Gastrocnemius medialis (tissue), 4 donors: ENCODE data around the gene KRTAP22-1. TPM values are rescaled to one million over a fixed set of nuclear protein-coding genes. Genes with fewer than 3 reads are reported as not detected.

Source experiments
- ATAC-seq, 2 donors: fragments of 150-250 bp; one replicate each; pipeline ENCODE4 v1.9.1; 2016
- DNase-seq, 2 donors: peaks; one replicate each; pipeline ENCODE4 v3.0.0-alpha.2; 2019
- H3K27ac ChIP-seq, 4 donors: fragments of 200-600 bp; sonication (generic); 1 replicate in 1 of 4; 2 replicates in 3 of 4; pipeline ENCODE4 v1.5.1; 2016 to 2018; ENCODE audit warnings: mild to moderate bottlenecking in 2 of 4, moderate library complexity in 1 of 4
- H3K27me3 ChIP-seq, 3 donors: fragments of 200-600 bp; sonication (generic) in 2 of 3; 1 replicate in 1 of 3; 2 replicates in 2 of 3; pipeline versions ENCODE4 v1.5.1 to v1.6.0; 2016 to 2019; ENCODE audit warnings: mild to moderate bottlenecking in 1 of 3, moderate library complexity in 1 of 3
- H3K36me3 ChIP-seq, 2 donors: fragments of 200-600 bp; sonication (generic) in 1 of 2; one replicate each; pipeline ENCODE4 v1.5.1; 2017 to 2018
- H3K4me1 ChIP-seq, 2 donors: fragments of 200-600 bp; sonication (generic) in 1 of 2; one replicate each; pipeline ENCODE4 v1.5.1; 2016 to 2017; ENCODE audit warnings: mild to moderate bottlenecking in 2 of 2
- H3K4me3 ChIP-seq, 4 donors: fragments of 200-600 bp; sonication (generic) in 3 of 4; 1 replicate in 1 of 4; 2 replicates in 3 of 4; pipeline ENCODE4 v1.5.1; 2016 to 2019; ENCODE audit warnings: mild to moderate bottlenecking in 2 of 4
- H3K9me3 ChIP-seq, 3 donors: fragments of 200-600 bp; sonication (generic) in 2 of 3; 1 replicate in 1 of 3; 2 replicates in 2 of 3; pipeline ENCODE4 v1.5.1; 2016 to 2019
- CTCF ChIP-seq, 5 experiments: fragments of 450-650 bp in 3 of 5; fragments of 200-600 bp in 2 of 5; sonication (generic) in 2 of 5; IDR thresholded peaks in 4 of 5; conservative IDR thresholded peaks in 1 of 5; 1 replicate in 4 of 5; 2 replicates in 1 of 5; pipeline ENCODE4 v1.5.1; 2016 to 2019; ENCODE audit warnings: antibody characterized with exemption in 5 of 5, mild to moderate bottlenecking in 3 of 5, moderate library complexity in 3 of 5
- POLR2A ChIP-seq, 2 donors: fragments of 450-650 bp; IDR thresholded peaks; one replicate each; pipeline ENCODE4 v1.6.1; 2017; ENCODE audit warnings: antibody characterized with exemption in 2 of 2, mild to moderate bottlenecking in 2 of 2, moderate library complexity in 2 of 2
- in situ Hi-C, 4 donors: fragments of 200-750 bp; cut with MboI; loops; one replicate each; pipeline versions ENCODE4 v1.15.0 to v1.8.0; 2017; ENCODE audit warnings: low sequenced_read_pairs in 4 of 4
- intact Hi-C: fragments of 100-400 bp; cut with DNase I; formaldehyde crosslinking; loops from one replicate; pipeline ENCODE4 v1.15.1; 2023; ENCODE audit warnings: low total_unique reads
- total RNA-seq, 4 donors: library from RNA; depleted of rRNA; stranded (reverse); fragments of >200 nt; gene quantifications; one replicate each; pipeline versions ENCODE4 v1.1.0 to v1.2.3, GENCODE V29; 2016

The KRTAP22-1 gene
- not detected for total RNA-seq

DNA sequence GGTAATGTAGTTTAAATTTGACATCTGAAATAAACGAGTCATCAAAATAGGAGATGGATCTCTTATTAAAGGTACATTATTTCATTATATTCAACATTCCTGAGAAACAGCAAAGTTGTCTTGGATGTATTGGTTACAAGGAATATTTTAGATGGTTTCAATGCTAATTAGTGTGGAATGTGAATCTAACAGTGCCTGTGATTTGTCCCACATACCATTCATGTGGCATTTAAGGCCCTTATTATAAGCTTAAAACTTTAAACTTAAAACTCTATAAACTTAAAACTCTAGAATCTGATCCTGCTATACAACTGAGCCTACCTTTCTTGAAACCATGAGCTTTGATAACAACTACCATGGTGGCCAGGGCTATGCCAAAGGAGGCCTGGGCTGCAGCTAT, at the start of gene KRTAP22-1:
Gene KRTAP22-1, plus strand, starts transcription at position 301 of the 400 bp plus-strand sequence.
- intact Hi-C loops = no loop called here
- H3K27me3 ChIP-seq = no peaks in the 10 kb centered on the region

DNA sequence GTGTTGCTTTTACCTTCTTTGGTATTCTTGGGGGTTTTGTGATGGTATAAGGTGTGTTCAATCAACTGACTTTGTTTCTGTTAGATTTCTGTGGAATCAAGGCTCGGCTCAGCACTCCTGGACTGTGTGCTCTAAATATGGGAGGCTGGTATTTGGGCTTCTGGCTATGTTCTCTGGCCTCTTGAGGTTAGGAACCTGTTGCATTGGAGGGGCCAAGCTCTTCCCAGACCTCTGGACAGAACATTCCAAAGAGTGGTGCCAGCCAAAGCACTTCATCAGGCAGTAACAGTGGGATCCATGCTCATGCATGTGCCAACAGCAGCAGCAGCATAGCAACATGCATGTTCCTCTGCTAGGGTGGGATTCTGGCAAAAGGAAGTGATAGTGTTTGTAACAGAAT, 48.1 kb upstream of the KRTAP22-1 start:
- in situ Hi-C loops = no loop called here

More for the DNA sequence above, at the start of gene KRTAP22-1:
- Histone ChIP-seq H3K27ac (no peak within 1 kb of the TSS), H3K4me3 (no peak within 1 kb of the TSS), H3K4me1 (no peaks in the 10 kb centered on the region), H3K9me3 (no peaks in the 10 kb centered on the region), H3K36me3 (no peaks in the 10 kb centered on the region)
- ATAC-seq (no peak), DNase-seq (no peak)
- in situ Hi-C loops = no loop called here
- TF ChIP-seq CTCF (IDR thresholded peaks at IDR 0.05 in 4 of 5, conservative IDR thresholded peaks at IDR 0.05 in 1 of 5) = no peak
- TF ChIP-seq POLR2A (IDR thresholded peaks at IDR 0.05) = no peak

GRCh38 chr21:30555095-30555494, 45.8 kb upstream of the KRTAP22-1 start:
- Histone ChIP-seq H3K27me3 (no peaks in the 10 kb centered on the region), H3K9me3 (no peaks in the 10 kb centered on the region), H3K36me3 (no peaks in the 10 kb centered on the region), H3K4me1 (no peaks in the 10 kb centered on the region), H3K4me3 (no peak overlapping the region), H3K27ac (no peak overlapping the region)
- ATAC-seq (no peak), DNase-seq (no peak)
- TF ChIP-seq CTCF (IDR thresholded peaks at IDR 0.05 in 4 of 5, conservative IDR thresholded peaks at IDR 0.05 in 1 of 5) (no peak), POLR2A (IDR thresholded peaks at IDR 0.05) (no peak)
- in situ Hi-C loops (no loop called here), intact Hi-C loops (no loop called here)

More for the DNA sequence above, 48.1 kb upstream of the KRTAP22-1 start:
- TF ChIP-seq POLR2A (IDR thresholded peaks at IDR 0.05) = no peak
- no peak for TF ChIP-seq CTCF (IDR thresholded peaks at IDR 0.05 in 4 of 5, conservative IDR thresholded peaks at IDR 0.05 in 1 of 5)
- no peaks in the 10 kb centered on the region for H3K27me3 ChIP-seq
- H3K9me3 ChIP-seq = no peaks in the 10 kb centered on the region
- H3K4me3 ChIP-seq = no peak overlapping the region
- intact Hi-C loops = no loop called here
- no peak for ATAC-seq
- H3K36me3 ChIP-seq = no peaks in the 10 kb centered on the region
- H3K27ac ChIP-seq = no peak overlapping the region
- no peak for DNase-seq
- no peaks in the 10 kb centered on the region for H3K4me1 ChIP-seq

DNA sequence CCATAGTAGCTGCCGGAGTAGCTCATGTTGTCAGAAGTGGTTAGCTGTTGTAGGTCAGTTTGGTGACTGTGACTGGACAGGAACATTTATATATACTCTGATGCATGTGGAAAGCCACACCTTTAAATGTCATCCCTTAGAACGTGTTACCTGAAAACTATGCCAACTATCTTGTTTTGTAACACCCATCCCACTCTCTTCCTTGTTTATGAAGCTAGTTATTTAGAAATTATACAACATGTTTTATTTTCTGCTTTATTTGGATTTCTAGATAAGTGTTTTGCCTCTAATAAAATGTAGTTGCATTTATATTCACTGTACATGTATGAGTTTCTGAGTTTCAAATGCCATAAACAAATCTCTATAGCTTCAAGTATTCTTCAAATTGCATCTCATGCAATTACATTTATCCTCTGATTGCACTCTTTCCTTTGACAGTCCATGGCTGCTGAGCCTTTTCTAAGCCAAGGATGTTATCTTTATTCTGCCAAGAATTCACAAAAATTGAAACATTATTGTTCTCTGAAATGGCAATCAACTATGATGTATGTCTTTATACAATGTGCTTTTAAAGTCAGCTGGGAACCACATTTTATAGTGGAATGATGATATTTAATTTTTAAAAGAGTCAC, 39.5 kb upstream of the KRTAP22-1 start, which contains the start of gene KRTAP19-7:
Gene KRTAP19-7, minus strand, starts transcription at position 51 of the 632 bp plus-strand sequence. Its CDS starts 25 bp downstream, at position 26.
- Histone ChIP-seq H3K4me1 (no peaks in the 10 kb centered on the region), H3K27me3 (no peaks in the 10 kb centered on the region), H3K9me3 (no peaks in the 10 kb centered on the region), H3K36me3 (no peaks in the 10 kb centered on the region), H3K27ac (no peak within 1 kb of the TSS), H3K4me3 (no peak within 1 kb of the TSS)
- no peak for ATAC-seq
- in situ Hi-C loops (no loop called here), intact Hi-C loops (no loop called here)
- DNase-seq = no peak
- TF ChIP-seq POLR2A (IDR thresholded peaks at IDR 0.05) = no peak
- TF ChIP-seq CTCF (IDR thresholded peaks at IDR 0.05 in 4 of 5, conservative IDR thresholded peaks at IDR 0.05 in 1 of 5) = no peak

DNA sequence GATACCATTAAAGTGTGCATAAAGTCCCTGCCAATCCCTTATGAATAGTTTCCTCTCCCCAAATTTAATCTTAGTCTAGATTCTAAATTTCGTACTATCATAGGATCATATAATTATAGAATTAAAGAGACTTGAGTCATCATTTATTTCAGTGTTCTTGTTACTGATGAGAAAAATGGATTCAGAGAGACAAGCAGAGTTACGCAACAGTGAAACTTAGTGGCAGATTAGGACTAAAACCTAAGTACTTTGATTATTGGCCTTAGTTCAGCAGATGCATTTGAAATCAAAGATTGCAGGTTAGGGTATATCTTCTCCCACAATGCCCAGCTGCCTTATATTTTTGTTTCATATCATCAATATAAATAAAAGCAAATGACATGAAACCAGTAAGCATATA, 38.9 kb upstream of the KRTAP22-1 start:
- intact Hi-C loops = no loop called here

More for the DNA sequence above, 38.9 kb upstream of the KRTAP22-1 start:
- no peaks in the 10 kb centered on the region for H3K9me3 ChIP-seq
- no peak overlapping the region for H3K4me3 ChIP-seq
- no peaks in the 10 kb centered on the region for H3K27me3 ChIP-seq
- TF ChIP-seq POLR2A (IDR thresholded peaks at IDR 0.05) = no peak
- no peak for TF ChIP-seq CTCF (IDR thresholded peaks at IDR 0.05 in 4 of 5, conservative IDR thresholded peaks at IDR 0.05 in 1 of 5)
- no peaks in the 10 kb centered on the region for H3K36me3 ChIP-seq
- H3K4me1 ChIP-seq = no peaks in the 10 kb centered on the region
- ATAC-seq = no peak
- in situ Hi-C loops = no loop called here
- DNase-seq = no peak
- no peak overlapping the region for H3K27ac ChIP-seq
